HepG2 (cell line): ENCODE results near the gene C3orf18.

Experiments used
- POLR2AphosphoS5 ChIP-seq: IDR thresholded peaks from 2 replicates; pipeline ENCODE4 v1.6.1; 2012; ENCODE audit warnings: low read depth, low read length
- ZNF20 ChIP-seq: sonication (generic); formaldehyde crosslinking; IDR thresholded peaks from 2 replicates; pipeline ENCODE4 v1.4.0; 2020; ENCODE audit warnings: mild to moderate bottlenecking, moderate library complexity, missing genetic modification reagents

- no peak for TF ChIP-seq ZNF20 (CRISPR knock-in tag)
- no peak for TF ChIP-seq POLR2AphosphoS5
These were observed 19.8 kb upstream of the C3orf18 start for GRCh38 chr3:50587373-50587772.
